ENCODE results near the gene KAT2A. TPM values are rescaled to one million over a fixed set of nuclear protein-coding genes. Genes with fewer than 3 reads are reported as not detected.

The KAT2A gene
- total RNA-seq, 1 experiment from 2014 or later: 44.8 TPM

- peaks cover 6% of the 10 kb centered on the region for H3K27me3 Mint-ChIP-seq (ENCODE audit: low read depth)
- peaks cover 4% of the 10 kb centered on the region; the same call in 1 of the 2 replicates for H3K36me3 Mint-ChIP-seq
- H3K27ac Mint-ChIP-seq: no peak overlapping the region
- H3K4me1 Mint-ChIP-seq: peaks cover 17% of the 10 kb centered on the region
- DNase-seq (ENCODE audit: low spot score): no peak
- H3K4me3 Mint-ChIP-seq: no peak overlapping the region
- POLR2A ChIA-PET: no interaction called here
- ATAC-seq: no peak
- CTCF ChIA-PET: interaction anchor here (1.1 to 4.1 kb wide), 6 partner anchors 11 to 418 kb away, joined by 3 to 19 read pairs (median 6); partner anchors contain the start of genes KAT2A and NKIRAS2
- no peaks in the 10 kb centered on the region for H3K9me3 Mint-ChIP-seq
- TF ChIP-seq AFF4 (CRISPR knock-in tag; IDR thresholded peaks at IDR 0.05; ENCODE audit: borderline replicate concordance): no peak
- TF ChIP-seq FOXP1 (CRISPR knock-in tag; IDR thresholded peaks at IDR 0.05; ENCODE audit: borderline replicate concordance): no peak
- no peak for TF ChIP-seq ZNF281 (CRISPR knock-in tag; IDR thresholded peaks at IDR 0.05)
- TF ChIP-seq SMAD4 (CRISPR knock-in tag; IDR thresholded peaks at IDR 0.05): no peak
- TF ChIP-seq PRRX2 (CRISPR knock-in tag; IDR thresholded peaks at IDR 0.05): no peak
- no peak for TF ChIP-seq NFATC4 (CRISPR knock-in tag; IDR thresholded peaks at IDR 0.05)
- TF ChIP-seq, protein P1, sequence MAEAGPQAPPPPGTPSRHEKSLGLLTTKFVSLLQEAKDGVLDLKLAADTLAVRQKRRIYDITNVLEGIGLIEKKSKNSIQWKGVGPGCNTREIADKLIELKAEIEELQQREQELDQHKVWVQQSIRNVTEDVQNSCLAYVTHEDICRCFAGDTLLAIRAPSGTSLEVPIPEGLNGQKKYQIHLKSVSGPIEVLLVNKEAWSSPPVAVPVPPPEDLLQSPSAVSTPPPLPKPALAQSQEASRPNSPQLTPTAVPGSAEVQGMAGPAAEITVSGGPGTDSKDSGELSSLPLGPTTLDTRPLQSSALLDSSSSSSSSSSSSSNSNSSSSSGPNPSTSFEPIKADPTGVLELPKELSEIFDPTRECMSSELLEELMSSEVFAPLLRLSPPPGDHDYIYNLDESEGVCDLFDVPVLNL (CRISPR knock-in tag; IDR thresholded peaks at IDR 0.05; ENCODE audit: borderline replicate concordance, low read depth): no peak
- TF ChIP-seq, protein P2, sequence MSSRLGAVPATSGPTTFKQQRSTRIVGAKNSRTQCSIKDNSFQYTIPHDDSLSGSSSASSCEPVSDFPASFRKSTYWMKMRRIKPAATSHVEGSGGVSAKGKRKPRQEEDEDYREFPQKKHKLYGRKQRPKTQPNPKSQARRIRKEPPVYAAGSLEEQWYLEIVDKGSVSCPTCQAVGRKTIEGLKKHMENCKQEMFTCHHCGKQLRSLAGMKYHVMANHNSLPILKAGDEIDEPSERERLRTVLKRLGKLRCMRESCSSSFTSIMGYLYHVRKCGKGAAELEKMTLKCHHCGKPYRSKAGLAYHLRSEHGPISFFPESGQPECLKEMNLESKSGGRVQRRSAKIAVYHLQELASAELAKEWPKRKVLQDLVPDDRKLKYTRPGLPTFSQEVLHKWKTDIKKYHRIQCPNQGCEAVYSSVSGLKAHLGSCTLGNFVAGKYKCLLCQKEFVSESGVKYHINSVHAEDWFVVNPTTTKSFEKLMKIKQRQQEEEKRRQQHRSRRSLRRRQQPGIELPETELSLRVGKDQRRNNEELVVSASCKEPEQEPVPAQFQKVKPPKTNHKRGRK (CRISPR knock-in tag; IDR thresholded peaks at IDR 0.05; ENCODE audit: borderline replicate concordance): no peak
- no peak for TF ChIP-seq ZSCAN18 (CRISPR knock-in tag; IDR thresholded peaks at IDR 0.05)
- no peak for TF ChIP-seq OVOL2 (CRISPR knock-in tag; IDR thresholded peaks at IDR 0.05; ENCODE audit: borderline replicate concordance)
- no peak for TF ChIP-seq ZNF671 (CRISPR knock-in tag; IDR thresholded peaks at IDR 0.05)
- no peak for TF ChIP-seq GTF2I (CRISPR knock-in tag; conservative IDR thresholded peaks at IDR 0.05)
- TF ChIP-seq ESRRA (CRISPR knock-in tag; IDR thresholded peaks at IDR 0.05; ENCODE audit: borderline replicate concordance): no peak
- no peak for TF ChIP-seq FOXP4 (CRISPR knock-in tag; IDR thresholded peaks at IDR 0.05)
- TF ChIP-seq, protein P3, sequence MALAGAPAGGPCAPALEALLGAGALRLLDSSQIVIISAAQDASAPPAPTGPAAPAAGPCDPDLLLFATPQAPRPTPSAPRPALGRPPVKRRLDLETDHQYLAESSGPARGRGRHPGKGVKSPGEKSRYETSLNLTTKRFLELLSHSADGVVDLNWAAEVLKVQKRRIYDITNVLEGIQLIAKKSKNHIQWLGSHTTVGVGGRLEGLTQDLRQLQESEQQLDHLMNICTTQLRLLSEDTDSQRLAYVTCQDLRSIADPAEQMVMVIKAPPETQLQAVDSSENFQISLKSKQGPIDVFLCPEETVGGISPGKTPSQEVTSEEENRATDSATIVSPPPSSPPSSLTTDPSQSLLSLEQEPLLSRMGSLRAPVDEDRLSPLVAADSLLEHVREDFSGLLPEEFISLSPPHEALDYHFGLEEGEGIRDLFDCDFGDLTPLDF (CRISPR knock-in tag; IDR thresholded peaks at IDR 0.05): no peak
- no peak for TF ChIP-seq ZNF219 (CRISPR knock-in tag; IDR thresholded peaks at IDR 0.05; ENCODE audit: borderline replicate concordance)
- no peak for TF ChIP-seq CTCF (IDR thresholded peaks at IDR 0.05)
- TF ChIP-seq TEAD4 (CRISPR knock-in tag; IDR thresholded peaks at IDR 0.05): no peak
- no peak for TF ChIP-seq ZNF416 (CRISPR knock-in tag; IDR thresholded peaks at IDR 0.05)
Measured at GRCh38 chr17:42109086-42109485, 12.1 kb downstream of the KAT2A start.
